Measurements from ENCODE around the gene ACOT13. TPM values are rescaled to one million over a fixed set of nuclear protein-coding genes. Genes with fewer than 3 reads are reported as not detected.
"Not testable (repeated sequence)": the region's sequence is repeated elsewhere in the genome, so short reads cannot be mapped to it uniquely, and the experiment has no call there.

ACOT13 gene
- total RNA-seq, 1 donor from 2014 or later = 80.0 TPM

GRCh38 chr6:24752917-24753492 lies 86.1 kb downstream of the ACOT13 start:
- DNase-seq = no peak
- intact Hi-C loops (cut with micrococcal nuclease) = no loop called here
- ATAC-seq = no peak

- no peak for ATAC-seq
- DNase-seq = no peak
- intact Hi-C loops (cut with micrococcal nuclease) = no loop called here
Measured at GRCh38 chr6:24753545-24753944, 86.7 kb downstream of the ACOT13 start.

- DNase-seq; ATAC-seq; intact Hi-C loops (cut with micrococcal nuclease): not testable (repeated sequence)
Measured at GRCh38 chr6:24754378-24754777, 87.5 kb downstream of the ACOT13 start.

Other genes with a start within 250 kb of the ACOT13 start
- gene GPLD1, start 177.5 kb upstream of the ACOT13 start, total RNA-seq = 1.1 TPM
- 31.2 TPM for gene ALDH5A1, start 172.1 kb upstream of the ACOT13 start, total RNA-seq
- gene KIAA0319, start 20.9 kb upstream of the ACOT13 start, total RNA-seq = not detected
- gene TDP2, start 178 bp upstream of the ACOT13 start, total RNA-seq = 24.3 TPM
- gene C6orf62, start 52.1 kb downstream of the ACOT13 start, total RNA-seq = 41.4 TPM
- gene GMNN, start 107.9 kb downstream of the ACOT13 start, total RNA-seq = 8.3 TPM
- gene ARMH2, start 131.8 kb downstream of the ACOT13 start, total RNA-seq = not detected

All from left ventricle myocardium superior (tissue), 1 donor.